NCI-H82 (cell line): ENCODE results near the gene NEB.

Source experiments
- DNase-seq: peaks from one replicate; lab custom pipeline; 2025; lab: John Stamatoyannopoulos, UW

Gene NEB

GRCh38 chr2:151478011-151478410 is 256.3 kb downstream of the NEB start:
- no peak for DNase-seq

- no peak for DNase-seq
These were observed 258.0 kb downstream of the NEB start for GRCh38 chr2:151476287-151476686.

GRCh38 chr2:151475071-151475470 is 259.2 kb downstream of the NEB start:
- DNase-seq: no peak

- no peak for DNase-seq
These were observed 261.3 kb downstream of the NEB start for GRCh38 chr2:151472966-151473365.

- DNase-seq: no peak
These were observed 263.7 kb downstream of the NEB start for GRCh38 chr2:151470556-151470955.

GRCh38 chr2:151465771-151466170 is 268.5 kb downstream of the NEB start:
- DNase-seq: no peak

- no peak for DNase-seq
These were observed 274.9 kb downstream of the NEB start for GRCh38 chr2:151459358-151459757.

GRCh38 chr2:151439127-151439526 is 295.1 kb downstream of the NEB start:
- no peak for DNase-seq

- no peak for DNase-seq
These were observed 295.8 kb downstream of the NEB start for GRCh38 chr2:151438506-151438905.

- DNase-seq: peak; percentile 14
These were observed 296.6 kb downstream of the NEB start for GRCh38 chr2:151437630-151438029.
